HL-60 (cell line): ENCODE results near the gene ENO4.

ENCODE experiments used
- GABPA ChIP-seq: IDR thresholded peaks from 2 replicates; pipeline ENCODE4 v1.6.1; 2012; ENCODE audit warnings: low read depth
- POLR2AphosphoS5 ChIP-seq: IDR thresholded peaks from 2 replicates; pipeline ENCODE4 v1.6.1; 2012; ENCODE audit warnings: low read depth
- SPI1 ChIP-seq: IDR thresholded peaks from 2 replicates; pipeline ENCODE4 v1.6.1; 2012; ENCODE audit warnings: low read depth, mild to moderate bottlenecking, borderline replicate concordance
- TF ChIP-seq, protein P1 (sequence below): IDR thresholded peaks from one replicate; pipeline ENCODE4 v1.5.1; 2011; ENCODE audit warnings: low read length, control low read depth, inconsistent platforms; ENCODE audit not compliant: insufficient read depth

GRCh38 chr10:116886772-116887171 lies 37.5 kb downstream of the ENO4 start:
- TF ChIP-seq, protein P1, sequence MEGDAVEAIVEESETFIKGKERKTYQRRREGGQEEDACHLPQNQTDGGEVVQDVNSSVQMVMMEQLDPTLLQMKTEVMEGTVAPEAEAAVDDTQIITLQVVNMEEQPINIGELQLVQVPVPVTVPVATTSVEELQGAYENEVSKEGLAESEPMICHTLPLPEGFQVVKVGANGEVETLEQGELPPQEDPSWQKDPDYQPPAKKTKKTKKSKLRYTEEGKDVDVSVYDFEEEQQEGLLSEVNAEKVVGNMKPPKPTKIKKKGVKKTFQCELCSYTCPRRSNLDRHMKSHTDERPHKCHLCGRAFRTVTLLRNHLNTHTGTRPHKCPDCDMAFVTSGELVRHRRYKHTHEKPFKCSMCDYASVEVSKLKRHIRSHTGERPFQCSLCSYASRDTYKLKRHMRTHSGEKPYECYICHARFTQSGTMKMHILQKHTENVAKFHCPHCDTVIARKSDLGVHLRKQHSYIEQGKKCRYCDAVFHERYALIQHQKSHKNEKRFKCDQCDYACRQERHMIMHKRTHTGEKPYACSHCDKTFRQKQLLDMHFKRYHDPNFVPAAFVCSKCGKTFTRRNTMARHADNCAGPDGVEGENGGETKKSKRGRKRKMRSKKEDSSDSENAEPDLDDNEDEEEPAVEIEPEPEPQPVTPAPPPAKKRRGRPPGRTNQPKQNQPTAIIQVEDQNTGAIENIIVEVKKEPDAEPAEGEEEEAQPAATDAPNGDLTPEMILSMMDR = no peak
- TF ChIP-seq POLR2AphosphoS5 (no peak), GABPA (no peak), SPI1 (no peak)
